Measurements from ENCODE around the gene ANXA11. TPM values are rescaled to one million over a fixed set of nuclear protein-coding genes. Genes with fewer than 3 reads are reported as not detected.

The ANXA11 gene
- total and polyA plus RNA-seq, 2 experiments from 2014 or later, result 42.3 to 70.0 TPM

DNA sequence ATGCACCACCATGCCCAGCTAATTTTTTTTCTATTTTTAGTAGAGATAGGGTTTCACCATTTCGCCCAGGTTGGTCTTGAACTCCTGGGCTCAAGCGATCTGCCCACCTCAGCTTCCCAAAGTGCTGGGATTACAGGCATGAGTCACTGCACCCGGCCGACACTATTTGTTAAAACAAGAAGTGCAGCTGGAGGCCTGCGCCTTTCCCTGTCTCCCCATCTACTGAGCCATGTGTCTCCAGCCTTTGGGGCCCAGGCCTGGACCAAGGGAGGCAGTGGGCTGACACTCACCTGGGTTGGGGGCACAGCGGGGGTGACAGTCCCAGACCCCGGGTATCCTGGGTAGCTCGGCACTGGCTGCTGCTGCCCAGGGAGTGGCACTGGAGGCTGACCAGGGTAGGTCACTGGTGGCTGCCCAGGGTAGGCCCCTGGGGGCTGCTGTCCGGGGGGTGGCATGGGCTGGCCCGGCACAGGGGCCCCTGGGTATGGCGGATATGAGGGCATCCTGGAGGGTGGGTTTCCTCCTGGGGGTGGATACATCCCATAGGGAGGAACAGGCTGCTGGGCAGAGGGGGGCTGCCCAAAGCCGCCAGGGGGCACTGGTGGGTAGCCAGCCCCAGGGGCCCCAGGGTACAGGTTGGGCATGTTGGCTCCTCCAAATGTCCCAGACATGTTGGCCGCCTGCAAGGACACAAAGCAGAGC, 36.5 kb downstream of the ANXA11 start:
- Histone ChIP-seq H3K36me3 (ENCODE audit: insufficient read depth) (no peaks in the 10 kb centered on the region), H3K79me2 (replicated peaks; ENCODE audit: insufficient read depth) (no peaks in the 10 kb centered on the region), H3F3A (replicated peaks; ENCODE audit: low read depth) (no peaks in the 10 kb centered on the region), H3K27me3 (ENCODE audit: insufficient read depth) (no peaks in the 10 kb centered on the region), H3K27ac (ENCODE audit: low read depth) (no peak overlapping the region), H3K4me3 (no peak overlapping the region), H3K4me1 (ENCODE audit: insufficient read depth) (peaks cover 8% of the 10 kb centered on the region; the same call in 1 of the 2 replicates), H4K20me1 (replicated peaks; ENCODE audit: insufficient read depth) (peaks cover 2% of the 10 kb centered on the region), H3K9me2 (ENCODE audit: insufficient read depth) (no peaks in the 10 kb centered on the region), H2AFZ (no peak overlapping the region), H3K4me2 (no peak overlapping the region)
- H3K4me1 Mint-ChIP-seq, result peaks cover 27% of the 10 kb centered on the region
- H3K27me3 Mint-ChIP-seq (ENCODE audit: insufficient read depth, low read depth, poor library complexity), result peaks cover 5% of the 10 kb centered on the region
- H3K36me3 Mint-ChIP-seq (ENCODE audit: low read depth), result peaks cover 7% of the 10 kb centered on the region; the same call in 2 of the 3 replicates
- H3K4me3 Mint-ChIP-seq, result no peak overlapping the region
- DNase-seq (ENCODE audit: low spot score) (peak; percentile 41), ATAC-seq (peak; percentile 70)
- H3K27ac Mint-ChIP-seq, result no peak overlapping the region
- TF ChIP-seq ZNF331 (CRISPR knock-in tag; IDR thresholded peaks at IDR 0.05; ENCODE audit: low read depth), result no peak
- TF ChIP-seq, protein P1, sequence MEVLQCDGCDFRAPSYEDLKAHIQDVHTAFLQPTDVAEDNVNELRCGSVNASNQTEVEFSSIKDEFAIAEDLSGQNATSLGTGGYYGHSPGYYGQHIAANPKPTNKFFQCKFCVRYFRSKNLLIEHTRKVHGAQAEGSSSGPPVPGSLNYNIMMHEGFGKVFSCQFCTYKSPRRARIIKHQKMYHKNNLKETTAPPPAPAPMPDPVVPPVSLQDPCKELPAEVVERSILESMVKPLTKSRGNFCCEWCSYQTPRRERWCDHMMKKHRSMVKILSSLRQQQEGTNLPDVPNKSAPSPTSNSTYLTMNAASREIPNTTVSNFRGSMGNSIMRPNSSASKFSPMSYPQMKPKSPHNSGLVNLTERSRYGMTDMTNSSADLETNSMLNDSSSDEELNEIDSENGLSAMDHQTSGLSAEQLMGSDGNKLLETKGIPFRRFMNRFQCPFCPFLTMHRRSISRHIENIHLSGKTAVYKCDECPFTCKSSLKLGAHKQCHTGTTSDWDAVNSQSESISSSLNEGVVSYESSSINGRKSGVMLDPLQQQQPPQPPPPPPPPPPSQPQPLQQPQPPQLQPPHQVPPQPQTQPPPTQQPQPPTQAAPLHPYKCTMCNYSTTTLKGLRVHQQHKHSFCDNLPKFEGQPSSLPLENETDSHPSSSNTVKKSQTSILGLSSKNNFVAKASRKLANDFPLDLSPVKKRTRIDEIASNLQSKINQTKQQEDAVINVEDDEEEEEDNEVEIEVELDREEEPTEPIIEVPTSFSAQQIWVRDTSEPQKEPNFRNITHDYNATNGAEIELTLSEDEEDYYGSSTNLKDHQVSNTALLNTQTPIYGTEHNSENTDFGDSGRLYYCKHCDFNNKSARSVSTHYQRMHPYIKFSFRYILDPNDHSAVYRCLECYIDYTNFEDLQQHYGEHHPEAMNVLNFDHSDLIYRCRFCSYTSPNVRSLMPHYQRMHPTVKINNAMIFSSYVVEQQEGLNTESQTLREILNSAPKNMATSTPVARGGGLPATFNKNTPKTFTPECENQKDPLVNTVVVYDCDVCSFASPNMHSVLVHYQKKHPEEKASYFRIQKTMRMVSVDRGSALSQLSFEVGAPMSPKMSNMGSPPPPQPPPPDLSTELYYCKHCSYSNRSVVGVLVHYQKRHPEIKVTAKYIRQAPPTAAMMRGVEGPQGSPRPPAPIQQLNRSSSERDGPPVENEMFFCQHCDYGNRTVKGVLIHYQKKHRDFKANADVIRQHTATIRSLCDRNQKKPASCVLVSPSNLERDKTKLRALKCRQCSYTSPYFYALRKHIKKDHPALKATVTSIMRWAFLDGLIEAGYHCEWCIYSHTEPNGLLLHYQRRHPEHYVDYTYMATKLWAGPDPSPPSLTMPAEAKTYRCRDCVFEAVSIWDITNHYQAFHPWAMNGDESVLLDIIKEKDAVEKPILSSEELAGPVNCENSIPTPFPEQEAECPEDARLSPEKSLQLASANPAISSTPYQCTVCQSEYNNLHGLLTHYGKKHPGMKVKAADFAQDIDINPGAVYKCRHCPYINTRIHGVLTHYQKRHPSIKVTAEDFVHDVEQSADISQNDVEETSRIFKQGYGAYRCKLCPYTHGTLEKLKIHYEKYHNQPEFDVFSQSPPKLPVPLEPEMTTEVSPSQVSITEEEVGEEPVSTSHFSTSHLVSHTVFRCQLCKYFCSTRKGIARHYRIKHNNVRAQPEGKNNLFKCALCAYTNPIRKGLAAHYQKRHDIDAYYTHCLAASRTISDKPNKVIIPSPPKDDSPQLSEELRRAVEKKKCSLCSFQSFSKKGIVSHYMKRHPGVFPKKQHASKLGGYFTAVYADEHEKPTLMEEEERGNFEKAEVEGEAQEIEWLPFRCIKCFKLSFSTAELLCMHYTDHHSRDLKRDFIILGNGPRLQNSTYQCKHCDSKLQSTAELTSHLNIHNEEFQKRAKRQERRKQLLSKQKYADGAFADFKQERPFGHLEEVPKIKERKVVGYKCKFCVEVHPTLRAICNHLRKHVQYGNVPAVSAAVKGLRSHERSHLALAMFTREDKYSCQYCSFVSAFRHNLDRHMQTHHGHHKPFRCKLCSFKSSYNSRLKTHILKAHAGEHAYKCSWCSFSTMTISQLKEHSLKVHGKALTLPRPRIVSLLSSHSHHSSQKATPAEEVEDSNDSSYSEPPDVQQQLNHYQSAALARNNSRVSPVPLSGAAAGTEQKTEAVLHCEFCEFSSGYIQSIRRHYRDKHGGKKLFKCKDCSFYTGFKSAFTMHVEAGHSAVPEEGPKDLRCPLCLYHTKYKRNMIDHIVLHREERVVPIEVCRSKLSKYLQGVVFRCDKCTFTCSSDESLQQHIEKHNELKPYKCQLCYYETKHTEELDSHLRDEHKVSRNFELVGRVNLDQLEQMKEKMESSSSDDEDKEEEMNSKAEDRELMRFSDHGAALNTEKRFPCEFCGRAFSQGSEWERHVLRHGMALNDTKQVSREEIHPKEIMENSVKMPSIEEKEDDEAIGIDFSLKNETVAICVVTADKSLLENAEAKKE (CRISPR knock-in tag; IDR thresholded peaks at IDR 0.05), result no peak
- TF ChIP-seq, protein P2, sequence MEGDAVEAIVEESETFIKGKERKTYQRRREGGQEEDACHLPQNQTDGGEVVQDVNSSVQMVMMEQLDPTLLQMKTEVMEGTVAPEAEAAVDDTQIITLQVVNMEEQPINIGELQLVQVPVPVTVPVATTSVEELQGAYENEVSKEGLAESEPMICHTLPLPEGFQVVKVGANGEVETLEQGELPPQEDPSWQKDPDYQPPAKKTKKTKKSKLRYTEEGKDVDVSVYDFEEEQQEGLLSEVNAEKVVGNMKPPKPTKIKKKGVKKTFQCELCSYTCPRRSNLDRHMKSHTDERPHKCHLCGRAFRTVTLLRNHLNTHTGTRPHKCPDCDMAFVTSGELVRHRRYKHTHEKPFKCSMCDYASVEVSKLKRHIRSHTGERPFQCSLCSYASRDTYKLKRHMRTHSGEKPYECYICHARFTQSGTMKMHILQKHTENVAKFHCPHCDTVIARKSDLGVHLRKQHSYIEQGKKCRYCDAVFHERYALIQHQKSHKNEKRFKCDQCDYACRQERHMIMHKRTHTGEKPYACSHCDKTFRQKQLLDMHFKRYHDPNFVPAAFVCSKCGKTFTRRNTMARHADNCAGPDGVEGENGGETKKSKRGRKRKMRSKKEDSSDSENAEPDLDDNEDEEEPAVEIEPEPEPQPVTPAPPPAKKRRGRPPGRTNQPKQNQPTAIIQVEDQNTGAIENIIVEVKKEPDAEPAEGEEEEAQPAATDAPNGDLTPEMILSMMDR (conservative IDR thresholded peaks at IDR 0.05; ENCODE audit: low read depth in 2 of 2), result peak; percentile 55 to 66
- no peaks in the 10 kb centered on the region for H3K9me3 Mint-ChIP-seq

All from GM23338 (cell line).